Testis (tissue), 2 donors: ENCODE data around the gene MARK2.

ENCODE experiments used
- CTCF ChIP-seq, 3 experiments: fragments of 450-650 bp in 2 of 3; fragments of 200-600 bp in 1 of 3; sonication (generic) in 1 of 3; IDR thresholded peaks; one replicate each; pipeline ENCODE4 v1.5.1; 2016 to 2019; ENCODE audit warnings: antibody characterized with exemption in 3 of 3, mild to moderate bottlenecking in 2 of 3, moderate library complexity in 1 of 3
- POLR2A ChIP-seq: fragments of 450-650 bp; IDR thresholded peaks from one replicate; pipeline ENCODE4 v1.6.1; 2017; ENCODE audit warnings: antibody characterized with exemption, mild to moderate bottlenecking, moderate library complexity

- TF ChIP-seq CTCF (IDR thresholded peaks at IDR 0.05) (no peak), POLR2A (no peak)
Observed at GRCh38 chr11:63818609-63819008, 20.3 kb upstream of the MARK2 start.
